ENCODE data around the gene PANX2. TPM values are rescaled to one million over a fixed set of nuclear protein-coding genes. Genes with fewer than 3 reads are reported as not detected.

PANX2 gene
- total RNA-seq, 1 experiment from 2014 or later: 9.4 TPM

GRCh38 chr22:50184902-50185374 is 14.4 kb downstream of the PANX2 start:
- no peak overlapping the region for H3K4me3 ChIP-seq (ENCODE audit: low read length)
- no peak overlapping the region for H3K27ac ChIP-seq (ENCODE audit: low read length)
- ChIA-PET CTCF (no interaction called here), POLR2A (ENCODE audit: unreplicated experiment) (no interaction called here)
- no peaks in the 10 kb centered on the region for H4K20me1 ChIP-seq (ENCODE audit: low read length)
- no peaks in the 10 kb centered on the region for H3K36me3 ChIP-seq (ENCODE audit: low read depth, low read length)
- H2AFZ ChIP-seq (ENCODE audit: low read length): 0 out of 2 replicates have a peak overlapping the region, but pooled peaks have one; percentile 57
- TF ChIP-seq EZH2phosphoT487 (IDR thresholded peaks at IDR 0.05; ENCODE audit: borderline replicate concordance, low read length): no peak
- TF ChIP-seq CTCF (conservative IDR thresholded peaks at IDR 0.05; ENCODE audit: low read depth, low read length): no peak
- no peak for TF ChIP-seq EZH2 (IDR thresholded peaks at IDR 0.05; ENCODE audit: low read length, unreplicated experiment)
- H3K27me3 ChIP-seq (ENCODE audit: low read length): no peaks in the 10 kb centered on the region
- BruUV-seq (replicated peaks): no TSS peak
- no peaks in the 10 kb centered on the region for H3K9me3 ChIP-seq (ENCODE audit: low read length)
- peaks cover 23% of the 10 kb centered on the region for H3K4me1 ChIP-seq (ENCODE audit: insufficient read depth, low read length)
- no peaks in the 10 kb centered on the region for H3K9me2 ChIP-seq (replicated peaks; ENCODE audit: low read length)
- no peak for DNase-seq
- no peak overlapping the region for H3K9ac ChIP-seq (ENCODE audit: low read length)
- peaks cover 34% of the 10 kb centered on the region for H3K79me2 ChIP-seq (ENCODE audit: low read length)
- intact Hi-C loops (cut with micrococcal nuclease): no loop called here
- no peaks in the 10 kb centered on the region for H3F3A ChIP-seq (ENCODE audit: low read length, unreplicated experiment)
- peak overlapping the region; percentile 69 for H3K4me2 ChIP-seq (ENCODE audit: low read length)
- no peak for ATAC-seq

GRCh38 chr22:50185375-50186087 is 15.0 kb downstream of the PANX2 start, which contains the start of gene TRABD:
Gene TRABD (plus strand): TSS chr22:50185913. CDS start chr22:50193061, 7,148 bp downstream.
- H3K9me3 ChIP-seq (ENCODE audit: low read length): no peaks in the 10 kb centered on the region
- peaks cover 39% of the 10 kb centered on the region for H3K79me2 ChIP-seq (ENCODE audit: low read length)
- ATAC-seq (peak; percentile 77), DNase-seq (peak; percentile 82)
- peak within 1 kb of the TSS; percentile 57; the same call in 1 of the 2 replicates for H2AFZ ChIP-seq (ENCODE audit: low read length)
- TF ChIP-seq CTCF (conservative IDR thresholded peaks at IDR 0.05; ENCODE audit: low read depth, low read length) (no peak), EZH2 (IDR thresholded peaks at IDR 0.05; ENCODE audit: low read length, unreplicated experiment) (no peak), EZH2phosphoT487 (IDR thresholded peaks at IDR 0.05; ENCODE audit: borderline replicate concordance, low read length) (no peak)
- no peaks in the 10 kb centered on the region for H3F3A ChIP-seq (ENCODE audit: low read length, unreplicated experiment)
- CTCF ChIA-PET: no interaction called here
- POLR2A ChIA-PET (ENCODE audit: unreplicated experiment): no interaction called here
- peak within 1 kb of the TSS; percentile 86 for H3K9ac ChIP-seq (ENCODE audit: low read length)
- H3K36me3 ChIP-seq (ENCODE audit: low read depth, low read length): no peaks in the 10 kb centered on the region
- BruUV-seq (replicated peaks): no TSS peak
- H3K27ac ChIP-seq (ENCODE audit: low read length): peak within 1 kb of the TSS; percentile 29
- no peaks in the 10 kb centered on the region for H4K20me1 ChIP-seq (ENCODE audit: low read length)
- peak within 1 kb of the TSS; percentile 94 for H3K4me2 ChIP-seq (ENCODE audit: low read length)
- peaks cover 29% of the 10 kb centered on the region for H3K4me1 ChIP-seq (ENCODE audit: insufficient read depth, low read length)
- H3K27me3 ChIP-seq (ENCODE audit: low read length): no peaks in the 10 kb centered on the region
- peak within 1 kb of the TSS; percentile 77 for H3K4me3 ChIP-seq (ENCODE audit: low read length)
- intact Hi-C loops (cut with micrococcal nuclease): no loop called here
- H3K9me2 ChIP-seq (replicated peaks; ENCODE audit: low read length): no peaks in the 10 kb centered on the region

- peak overlapping the region; percentile 86 for H3K9ac ChIP-seq (ENCODE audit: low read length)
- no peaks in the 10 kb centered on the region for H3K27me3 ChIP-seq (ENCODE audit: low read length)
- H4K20me1 ChIP-seq (ENCODE audit: low read length): no peaks in the 10 kb centered on the region
- intact Hi-C loops (cut with micrococcal nuclease): no loop called here
- H3K4me3 ChIP-seq (ENCODE audit: low read length): peak overlapping the region; percentile 77
- ChIA-PET CTCF (interaction anchor here (0.8 kb wide), 1 partner anchor 71 kb away, joined by 3 read pairs; no protein-coding TSS in a partner anchor), POLR2A (ENCODE audit: unreplicated experiment) (no interaction called here)
- H3K4me2 ChIP-seq (ENCODE audit: low read length): peak overlapping the region; percentile 94
- peak overlapping the region; percentile 29 for H3K27ac ChIP-seq (ENCODE audit: low read length)
- no peaks in the 10 kb centered on the region for H3K9me2 ChIP-seq (replicated peaks; ENCODE audit: low read length)
- peaks cover 36% of the 10 kb centered on the region for H3K4me1 ChIP-seq (ENCODE audit: insufficient read depth, low read length)
- no peaks in the 10 kb centered on the region for H3K36me3 ChIP-seq (ENCODE audit: low read depth, low read length)
- BruUV-seq (replicated peaks): no TSS peak
- no peak for ATAC-seq
- TF ChIP-seq EZH2 (IDR thresholded peaks at IDR 0.05; ENCODE audit: low read length, unreplicated experiment) (no peak), CTCF (conservative IDR thresholded peaks at IDR 0.05; ENCODE audit: low read depth, low read length) (no peak), EZH2phosphoT487 (IDR thresholded peaks at IDR 0.05; ENCODE audit: borderline replicate concordance, low read length) (no peak)
- no peaks in the 10 kb centered on the region for H3K9me3 ChIP-seq (ENCODE audit: low read length)
- no peak for DNase-seq
- H2AFZ ChIP-seq (ENCODE audit: low read length): 0 out of 2 replicates have a peak overlapping the region, but pooled peaks have one; percentile 7
- no peaks in the 10 kb centered on the region for H3F3A ChIP-seq (ENCODE audit: low read length, unreplicated experiment)
- H3K79me2 ChIP-seq (ENCODE audit: low read length): peaks cover 46% of the 10 kb centered on the region
Measured at GRCh38 chr22:50186181-50186714, 15.7 kb downstream of the PANX2 start.
